Measurements from ENCODE around the gene RAD23B.

Gene RAD23B

DNA sequence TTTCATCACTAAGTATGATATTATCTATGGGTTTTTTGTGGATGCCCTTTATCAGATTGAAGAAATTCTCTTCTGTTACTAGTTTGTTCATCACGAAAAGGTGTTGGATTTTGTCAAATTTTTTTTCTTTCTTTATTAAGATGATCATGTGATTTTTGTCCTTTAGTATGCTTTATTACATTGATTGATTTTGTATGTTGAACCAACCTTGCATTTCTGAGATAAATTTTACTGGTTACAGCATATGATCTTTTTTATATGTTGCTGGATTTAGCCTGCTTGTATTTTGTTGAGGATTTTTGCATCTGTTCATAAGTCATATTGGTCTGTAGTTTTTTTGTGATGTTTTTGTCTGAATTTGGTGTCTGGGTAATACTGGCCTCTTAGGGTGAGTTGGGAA is 42.8 kb downstream of the RAD23B start:
- no peak overlapping the region for H3K4me3 ChIP-seq (ENCODE audit: low read depth, low read length)
- no peaks in the 10 kb centered on the region for H3K27me3 ChIP-seq (replicated peaks)
- no peak for DNase-seq
- TF ChIP-seq, protein P1, sequence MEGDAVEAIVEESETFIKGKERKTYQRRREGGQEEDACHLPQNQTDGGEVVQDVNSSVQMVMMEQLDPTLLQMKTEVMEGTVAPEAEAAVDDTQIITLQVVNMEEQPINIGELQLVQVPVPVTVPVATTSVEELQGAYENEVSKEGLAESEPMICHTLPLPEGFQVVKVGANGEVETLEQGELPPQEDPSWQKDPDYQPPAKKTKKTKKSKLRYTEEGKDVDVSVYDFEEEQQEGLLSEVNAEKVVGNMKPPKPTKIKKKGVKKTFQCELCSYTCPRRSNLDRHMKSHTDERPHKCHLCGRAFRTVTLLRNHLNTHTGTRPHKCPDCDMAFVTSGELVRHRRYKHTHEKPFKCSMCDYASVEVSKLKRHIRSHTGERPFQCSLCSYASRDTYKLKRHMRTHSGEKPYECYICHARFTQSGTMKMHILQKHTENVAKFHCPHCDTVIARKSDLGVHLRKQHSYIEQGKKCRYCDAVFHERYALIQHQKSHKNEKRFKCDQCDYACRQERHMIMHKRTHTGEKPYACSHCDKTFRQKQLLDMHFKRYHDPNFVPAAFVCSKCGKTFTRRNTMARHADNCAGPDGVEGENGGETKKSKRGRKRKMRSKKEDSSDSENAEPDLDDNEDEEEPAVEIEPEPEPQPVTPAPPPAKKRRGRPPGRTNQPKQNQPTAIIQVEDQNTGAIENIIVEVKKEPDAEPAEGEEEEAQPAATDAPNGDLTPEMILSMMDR (IDR thresholded peaks at IDR 0.05; ENCODE audit: low read depth, low read length, missing control alignments), result no peak
- peaks cover 41% of the 10 kb centered on the region for H3K36me3 ChIP-seq (replicated peaks)
- no peak overlapping the region for H3K27ac ChIP-seq
- in situ Hi-C loops (cut with HindIII; ENCODE audit: low pct_ligation_motif_present, low sequenced_read_pairs), result no loop called here

- in situ Hi-C loops (cut with HindIII; ENCODE audit: low pct_ligation_motif_present, low sequenced_read_pairs), result no loop called here
- H3K4me3 ChIP-seq (ENCODE audit: low read depth, low read length), result no peak overlapping the region
- H3K36me3 ChIP-seq (replicated peaks), result peaks cover 52% of the 10 kb centered on the region
- no peak for DNase-seq
- H3K27ac ChIP-seq, result no peak overlapping the region
- no peaks in the 10 kb centered on the region for H3K27me3 ChIP-seq (replicated peaks)
- TF ChIP-seq, protein P1 (IDR thresholded peaks at IDR 0.05; ENCODE audit: low read depth, low read length, missing control alignments), result no peak
Measured at GRCh38 chr9:107328510-107328909, 45.4 kb downstream of the RAD23B start.

DNA sequence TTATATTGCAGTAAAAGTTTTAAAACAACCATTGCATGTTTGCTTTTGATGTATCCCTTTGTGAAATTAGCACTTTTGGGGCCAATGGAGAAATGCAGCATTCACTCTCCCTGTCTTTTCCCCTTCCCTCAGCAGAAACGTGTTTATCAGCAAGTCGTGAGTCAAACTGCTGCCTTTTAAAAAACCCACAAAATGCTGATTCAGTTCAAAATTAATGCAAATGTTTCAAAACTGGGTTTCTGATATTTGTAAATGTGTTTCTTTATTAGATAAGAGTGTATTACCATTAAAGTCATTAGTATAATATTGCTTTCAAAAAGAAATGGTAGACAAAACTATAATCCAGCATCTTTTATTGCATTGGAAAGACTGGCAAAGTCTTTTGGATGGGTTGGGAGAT is 47.3 kb downstream of the RAD23B start:
- in situ Hi-C loops (cut with HindIII; ENCODE audit: low pct_ligation_motif_present, low sequenced_read_pairs), result no loop called here
- Histone ChIP-seq H3K27ac (no peak overlapping the region), H3K36me3 (replicated peaks) (peaks cover 53% of the 10 kb centered on the region), H3K4me3 (ENCODE audit: low read depth, low read length) (no peak overlapping the region), H3K27me3 (replicated peaks) (no peaks in the 10 kb centered on the region)
- TF ChIP-seq, protein P1 (IDR thresholded peaks at IDR 0.05; ENCODE audit: low read depth, low read length, missing control alignments), result no peak
- DNase-seq, result no peak

DNA sequence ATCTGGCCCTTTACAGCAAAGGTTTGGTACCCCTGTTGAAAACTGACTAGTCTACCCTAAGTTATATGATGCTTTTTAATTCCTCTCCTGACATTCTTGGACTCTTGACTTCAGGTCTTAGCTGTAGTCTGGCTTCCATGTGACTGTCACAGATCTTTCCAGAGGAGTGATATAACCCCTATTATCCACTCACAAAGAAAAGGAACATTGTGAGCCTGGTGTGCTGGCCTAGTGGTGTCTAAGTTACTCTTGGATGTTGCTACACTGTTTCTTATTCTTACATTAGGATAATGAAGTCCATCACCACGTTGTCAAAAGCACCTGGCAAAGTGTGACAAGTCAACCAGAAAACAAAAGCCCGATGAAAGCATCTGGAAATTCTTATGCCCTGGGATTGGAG is 49.8 kb downstream of the RAD23B start:
- Histone ChIP-seq H3K36me3 (replicated peaks) (peaks cover 55% of the 10 kb centered on the region), H3K27ac (no peak overlapping the region), H3K27me3 (replicated peaks) (no peaks in the 10 kb centered on the region), H3K4me3 (ENCODE audit: low read depth, low read length) (no peak overlapping the region)
- TF ChIP-seq, protein P1 (IDR thresholded peaks at IDR 0.05; ENCODE audit: low read depth, low read length, missing control alignments), result no peak
- in situ Hi-C loops (cut with HindIII; ENCODE audit: low pct_ligation_motif_present, low sequenced_read_pairs), result no loop called here
- no peak for DNase-seq

DNA sequence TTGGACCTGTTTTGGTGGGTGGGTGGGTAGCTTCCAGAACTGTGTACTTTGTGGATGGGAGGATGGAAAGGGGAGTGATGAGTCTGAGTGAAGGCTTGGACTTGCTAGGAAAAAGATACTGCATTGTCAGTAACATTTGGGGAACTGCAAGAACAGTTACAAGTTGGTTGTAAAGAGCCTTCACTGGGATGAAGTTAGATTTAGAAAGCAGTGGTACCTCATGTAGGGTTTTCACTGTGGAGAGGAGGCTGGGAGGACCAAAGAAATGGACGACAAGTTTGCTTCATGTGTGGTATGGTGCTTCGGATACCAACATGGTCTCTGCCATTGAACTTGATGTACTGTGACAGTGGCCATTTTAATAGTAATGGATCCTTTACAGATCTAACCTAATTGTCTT is 50.3 kb downstream of the RAD23B start:
- H3K27ac ChIP-seq, result no peak overlapping the region
- H3K4me3 ChIP-seq (ENCODE audit: low read depth, low read length), result no peak overlapping the region
- H3K36me3 ChIP-seq (replicated peaks), result peaks cover 53% of the 10 kb centered on the region
- TF ChIP-seq, protein P1 (IDR thresholded peaks at IDR 0.05; ENCODE audit: low read depth, low read length, missing control alignments), result no peak
- DNase-seq, result no peak
- no peaks in the 10 kb centered on the region for H3K27me3 ChIP-seq (replicated peaks)
- in situ Hi-C loops (cut with HindIII; ENCODE audit: low pct_ligation_motif_present, low sequenced_read_pairs), result no loop called here

DNA sequence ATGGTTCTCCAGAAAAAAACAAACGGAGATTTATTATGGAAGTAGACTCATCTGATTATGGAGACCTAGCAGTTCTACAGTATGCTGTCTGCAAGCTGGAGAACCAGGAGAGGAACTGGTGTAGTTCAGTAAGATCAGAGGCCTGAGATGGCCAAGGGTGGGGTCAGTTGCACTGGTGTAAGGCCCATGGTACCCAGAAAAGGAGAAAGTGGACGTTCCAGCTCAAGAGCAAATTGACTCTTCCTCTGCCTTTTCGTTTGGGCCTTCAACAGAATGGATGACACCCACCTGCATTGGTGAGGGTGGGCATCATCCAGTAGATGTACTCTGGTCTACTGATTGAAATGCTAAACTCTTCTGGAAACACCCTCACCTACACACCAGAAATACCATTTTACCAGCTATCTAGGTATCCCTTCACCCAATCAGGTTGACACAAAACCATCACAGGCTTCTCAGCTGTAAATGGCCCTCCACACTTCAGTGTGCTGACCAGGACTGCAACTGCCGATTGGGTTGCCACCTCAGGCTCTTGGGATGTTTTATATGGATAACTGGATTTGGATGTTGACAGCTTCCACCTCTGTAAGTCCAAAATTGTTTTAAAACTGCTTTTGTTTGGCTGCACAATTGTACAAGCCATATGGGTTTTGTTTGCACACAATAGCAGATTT is 51.2 kb downstream of the RAD23B start:
- TF ChIP-seq, protein P1 (IDR thresholded peaks at IDR 0.05; ENCODE audit: low read depth, low read length, missing control alignments), result no peak
- DNase-seq, result no peak
- Histone ChIP-seq H3K27ac (no peak overlapping the region), H3K27me3 (replicated peaks) (no peaks in the 10 kb centered on the region), H3K36me3 (replicated peaks) (peaks cover 57% of the 10 kb centered on the region), H3K4me3 (ENCODE audit: low read depth, low read length) (no peak overlapping the region)
- in situ Hi-C loops (cut with HindIII; ENCODE audit: low pct_ligation_motif_present, low sequenced_read_pairs), result no loop called here
